H9 (cell line): ENCODE data around the gene TMEM134. TPM values are rescaled to one million over a fixed set of nuclear protein-coding genes. Genes with fewer than 3 reads are reported as not detected.

Experiments used
- DNase-seq: peaks from one replicate; pipeline ENCODE4 v3.0.0-alpha.2; 2017
- H2AFZ ChIP-seq: one replicate; pipeline ENCODE4 v1.6.1; 2013; ENCODE audit warnings: mild to moderate bottlenecking, low read length, control low read depth, moderate library complexity
- H2AK5ac ChIP-seq: 2 replicates; pipeline ENCODE4 v1.6.1; 2013; ENCODE audit warnings: low read length, control low read depth, mixed read lengths; ENCODE audit not compliant: insufficient read length
- H2BK120ac ChIP-seq: one replicate; pipeline ENCODE4 v1.6.1; 2013; ENCODE audit warnings: low read depth, mild to moderate bottlenecking, low read length, control low read depth, inconsistent platforms; ENCODE audit not compliant: poor library complexity, severe bottlenecking
- H2BK12ac ChIP-seq: 2 replicates; pipeline ENCODE4 v1.6.1; 2013; ENCODE audit warnings: low read length, control low read depth, mixed read lengths, low read depth; ENCODE audit not compliant: insufficient read length
- H2BK15ac ChIP-seq: 2 replicates; pipeline ENCODE4 v1.6.1; 2013; ENCODE audit warnings: low read depth, low read length, control low read depth
- H2BK20ac ChIP-seq: one replicate; pipeline ENCODE4 v1.6.1; 2013; ENCODE audit warnings: low read depth, mild to moderate bottlenecking, low read length, control low read depth, inconsistent platforms; ENCODE audit not compliant: poor library complexity, severe bottlenecking
- H2BK5ac ChIP-seq: 2 replicates; pipeline ENCODE4 v1.6.1; 2013; ENCODE audit warnings: low read length, control low read depth, mixed read lengths; ENCODE audit not compliant: insufficient read length
- H3K14ac ChIP-seq: 2 replicates; pipeline ENCODE4 v1.6.1; 2013; ENCODE audit warnings: low read length, control low read depth; ENCODE audit not compliant: insufficient read depth
- H3K18ac ChIP-seq: 2 replicates; pipeline ENCODE4 v1.6.1; 2013; ENCODE audit warnings: low read depth, mild to moderate bottlenecking, mixed read lengths, low read length, control low read depth; ENCODE audit not compliant: insufficient read length
- H3K23ac ChIP-seq: 2 replicates; pipeline ENCODE4 v1.6.1; 2013; ENCODE audit warnings: low read length, control low read depth, mixed read lengths, low read depth; ENCODE audit not compliant: insufficient read length
- H3K23me2 ChIP-seq: 2 replicates; pipeline ENCODE4 v1.6.1; 2013; ENCODE audit warnings: low read depth, mild to moderate bottlenecking, mixed read lengths, low read length, control low read depth; ENCODE audit not compliant: insufficient read length, poor library complexity, severe bottlenecking
- H3K27ac ChIP-seq: 2 replicates; pipeline ENCODE4 v1.5.1; 2013; ENCODE audit warnings: low read length, control low read depth, mixed read lengths, low read depth; ENCODE audit not compliant: insufficient read length
- H3K27me3 ChIP-seq: 2 replicates; pipeline ENCODE4 v1.6.1; 2013; ENCODE audit warnings: low read length, control low read depth, inconsistent platforms; ENCODE audit not compliant: insufficient read depth
- H3K4ac ChIP-seq: 2 replicates; pipeline ENCODE4 v1.6.1; 2013; ENCODE audit warnings: low read depth, mild to moderate bottlenecking, control low read depth, inconsistent platforms, low read length, moderate library complexity
- H3K4me1 ChIP-seq: 2 replicates; pipeline ENCODE4 v1.6.1; 2013; ENCODE audit warnings: low read length, control low read depth, inconsistent platforms; ENCODE audit not compliant: insufficient read depth
- H3K4me2 ChIP-seq: 2 replicates; pipeline ENCODE4 v1.6.1; 2013; ENCODE audit warnings: low read length, control low read depth, mixed read lengths; ENCODE audit not compliant: insufficient read length, insufficient read depth
- H3K56ac ChIP-seq: 2 replicates; pipeline ENCODE4 v1.6.1; 2013; ENCODE audit warnings: low read depth, mild to moderate bottlenecking, mixed read lengths, low read length, control low read depth; ENCODE audit not compliant: insufficient read length
- H3K79me1 ChIP-seq: 2 replicates; pipeline ENCODE4 v1.6.1; 2013; ENCODE audit warnings: low read depth, mild to moderate bottlenecking, moderate library complexity, low read length, control low read depth, inconsistent platforms; ENCODE audit not compliant: insufficient read depth, poor library complexity, severe bottlenecking
- H3K79me2 ChIP-seq: 2 replicates; pipeline ENCODE4 v1.6.1; 2013; ENCODE audit warnings: low read length, control low read depth, inconsistent platforms; ENCODE audit not compliant: insufficient read depth
- H3K9ac ChIP-seq: 2 replicates; pipeline ENCODE4 v1.6.1; 2013; ENCODE audit warnings: low read length, control low read depth, mixed read lengths; ENCODE audit not compliant: insufficient read length; ENCODE audit errors: extremely low read depth
- H3K9me3 ChIP-seq: one replicate; pipeline ENCODE4 v1.6.1; 2013; ENCODE audit warnings: low read depth, low read length, inconsistent platforms; ENCODE audit not compliant: control insufficient read depth
- H3T11ph ChIP-seq: one replicate; pipeline ENCODE4 v1.6.1; 2013; ENCODE audit warnings: mild to moderate bottlenecking, low read length, control low read depth, inconsistent platforms
- H4K20me1 ChIP-seq: one replicate; pipeline ENCODE4 v1.6.1; 2013; ENCODE audit not compliant: control insufficient read depth, insufficient read length, insufficient read depth
- H4K5ac ChIP-seq: 2 replicates; pipeline ENCODE4 v1.6.1; 2013; ENCODE audit warnings: low read depth, mild to moderate bottlenecking, mixed read lengths, low read length, control low read depth; ENCODE audit not compliant: insufficient read length
- H4K8ac ChIP-seq: replicated peaks from 2 replicates; pipeline ENCODE4 v1.6.1; 2013; ENCODE audit warnings: low read length, control low read depth, mixed read lengths, low read depth; ENCODE audit not compliant: insufficient read length
- H4K91ac ChIP-seq: 2 replicates; pipeline ENCODE4 v1.6.1; 2013; ENCODE audit warnings: low read depth, mild to moderate bottlenecking, moderate library complexity, mixed read lengths, low read length, control low read depth; ENCODE audit not compliant: insufficient read length
- H3K27ac Mint-ChIP-seq, 3 experiments: 2 replicates in 2 of 3; 3 replicates in 1 of 3; pipeline ENCODE4 v1.8.0; 2020 to 2021; ENCODE audit warnings: mixed read lengths in 3 of 3, mild to moderate bottlenecking in 1 of 3, moderate library complexity in 1 of 3
- H3K27me3 Mint-ChIP-seq: 2 replicates; pipeline ENCODE4 v1.8.0; 2021; ENCODE audit warnings: low read depth, mild to moderate bottlenecking, moderate library complexity, mixed read lengths
- H3K36me3 Mint-ChIP-seq, 3 experiments: 2 replicates in 2 of 3; 3 replicates in 1 of 3; pipeline ENCODE4 v1.8.0; 2020 to 2021; ENCODE audit warnings: low read depth in 3 of 3, mixed read lengths in 3 of 3; ENCODE audit not compliant: insufficient read depth in 1 of 3
- H3K4me1 Mint-ChIP-seq, 2 experiments: 2 replicates each; pipeline ENCODE4 v1.8.0; 2020; ENCODE audit warnings: mixed read lengths in 2 of 2
- H3K4me3 Mint-ChIP-seq, 2 experiments: 2 replicates in 1 of 2; 3 replicates in 1 of 2; pipeline ENCODE4 v1.8.0; 2020 to 2021; ENCODE audit warnings: mild to moderate bottlenecking in 2 of 2, mixed read lengths in 2 of 2, moderate library complexity in 1 of 2
- H3K9me3 Mint-ChIP-seq, 2 experiments: 2 replicates in 1 of 2; 3 replicates in 1 of 2; pipeline ENCODE4 v1.8.0; 2020; ENCODE audit warnings: mild to moderate bottlenecking in 2 of 2, mixed read lengths in 2 of 2, moderate library complexity in 1 of 2
- WGBS: extraction: QIAGEN DNeasy Blood & Tissue Kit; methylation state at CpG from one replicate; pipeline ENCODE4 v1.1.7; 2013; ENCODE audit warnings: missing lambda C conversion rate, low lambda C conversion rate, mixed read lengths; ENCODE audit not compliant: insufficient read length; ENCODE audit errors: extremely low coverage; 5-methylcytosine and 5-hydroxymethylcytosine counted together
- total RNA-seq: library from RNA; stranded (reverse); gene quantifications from 2 replicates; pipeline ENCODE4 v1.2.1, GENCODE V29; 2021
- TF ChIP-seq, protein P1 (sequence below): fragments of 200-600 bp; sonication (generic); conservative IDR thresholded peaks from 3 replicates; pipeline ENCODE4 v1.8.0; 2021; ENCODE audit warnings: antibody characterized with exemption, mild to moderate bottlenecking

Gene TMEM134
- total RNA-seq, 1 experiment from 2014 or later, result 53.6 TPM

DNA sequence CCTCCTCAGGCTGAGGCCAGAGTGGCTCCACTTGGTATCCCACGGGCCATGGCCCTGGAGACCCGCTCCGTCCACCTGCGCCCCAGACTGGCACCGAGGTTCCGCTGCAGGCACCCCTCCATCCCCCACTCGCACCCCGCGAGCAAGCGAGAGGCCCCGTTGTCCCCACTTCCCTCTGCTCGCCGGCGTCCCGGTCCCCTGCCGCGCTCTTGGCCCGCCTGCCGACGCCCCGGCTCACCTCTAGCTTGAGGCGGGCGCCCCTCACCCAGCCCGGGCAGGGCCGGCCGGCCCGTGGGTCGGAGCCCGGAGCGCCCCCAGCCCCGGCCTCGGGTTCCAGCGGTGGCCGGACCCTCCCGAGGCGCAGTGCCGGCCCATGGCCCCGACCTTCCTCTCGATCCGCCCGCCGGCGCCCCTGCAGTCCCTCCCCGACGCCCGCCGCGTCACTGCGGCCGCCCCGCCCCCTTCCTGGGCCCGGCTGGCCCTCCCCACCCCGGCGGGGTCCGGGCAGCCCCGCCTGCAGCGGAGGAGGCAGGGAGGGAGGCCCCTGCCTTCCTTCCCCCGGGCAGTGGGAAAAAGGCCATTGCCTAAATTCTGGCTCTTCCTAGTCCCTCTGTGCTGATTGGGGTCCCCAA, 36.0 kb upstream of the TMEM134 start, which contains the start of gene PITPNM1:
TSS of gene PITPNM1 (minus strand) at position 414 of the 632 bp plus-strand sequence. CDS start 1,183 bp downstream, outside the sequence.
- Histone ChIP-seq H3K23ac (no peak within 1 kb of the TSS), H4K8ac (no peak within 1 kb of the TSS), H3K18ac (no peak within 1 kb of the TSS), H3K9ac (peak within 1 kb of the TSS; percentile 8), H3K79me1 (no peaks in the 10 kb centered on the region), H3K4me2 (peak within 1 kb of the TSS; percentile 88), H2BK5ac (no peak within 1 kb of the TSS), H3K4me1 (no peaks in the 10 kb centered on the region), H3K79me2 (peaks cover 2% of the 10 kb centered on the region; the same call in 1 of the 2 replicates), H3K23me2 (peaks cover 17% of the 10 kb centered on the region), H3K27ac (no peak within 1 kb of the TSS), H3K27me3 (no peaks in the 10 kb centered on the region), H2BK15ac (no peak within 1 kb of the TSS), H2BK120ac (no peak within 1 kb of the TSS), H2BK20ac (no peak within 1 kb of the TSS), H4K20me1 (no peaks in the 10 kb centered on the region), H3T11ph (no peak within 1 kb of the TSS), H3K4ac (no peak within 1 kb of the TSS), H3K14ac (peak within 1 kb of the TSS; percentile 54), H2BK12ac (no peak within 1 kb of the TSS), H4K5ac (no peak within 1 kb of the TSS), H4K91ac (no peak within 1 kb of the TSS), H2AFZ (no peak within 1 kb of the TSS), H3K9me3 (no peaks in the 10 kb centered on the region), H3K56ac (no peak within 1 kb of the TSS), H2AK5ac (no peak within 1 kb of the TSS)
- Mint-ChIP-seq H3K27ac (peak within 1 kb of the TSS in 2 of 3 experiments; percentile 70 to 89; a peak in 4 of 7 replicates), H3K27me3 (peaks cover 12% of the 10 kb centered on the region), H3K9me3 (no peaks in the 10 kb centered on the region; a peak in 1 of 5 replicates), H3K36me3 (peaks cover 10 to 23% (median 19%) of the 10 kb centered on the region in 3 experiments), H3K4me1 (peaks cover 19 to 30% of the 10 kb centered on the region in 2 experiments), H3K4me3 (peak within 1 kb of the TSS; percentile 79 to 92)
- TF ChIP-seq, protein P1, sequence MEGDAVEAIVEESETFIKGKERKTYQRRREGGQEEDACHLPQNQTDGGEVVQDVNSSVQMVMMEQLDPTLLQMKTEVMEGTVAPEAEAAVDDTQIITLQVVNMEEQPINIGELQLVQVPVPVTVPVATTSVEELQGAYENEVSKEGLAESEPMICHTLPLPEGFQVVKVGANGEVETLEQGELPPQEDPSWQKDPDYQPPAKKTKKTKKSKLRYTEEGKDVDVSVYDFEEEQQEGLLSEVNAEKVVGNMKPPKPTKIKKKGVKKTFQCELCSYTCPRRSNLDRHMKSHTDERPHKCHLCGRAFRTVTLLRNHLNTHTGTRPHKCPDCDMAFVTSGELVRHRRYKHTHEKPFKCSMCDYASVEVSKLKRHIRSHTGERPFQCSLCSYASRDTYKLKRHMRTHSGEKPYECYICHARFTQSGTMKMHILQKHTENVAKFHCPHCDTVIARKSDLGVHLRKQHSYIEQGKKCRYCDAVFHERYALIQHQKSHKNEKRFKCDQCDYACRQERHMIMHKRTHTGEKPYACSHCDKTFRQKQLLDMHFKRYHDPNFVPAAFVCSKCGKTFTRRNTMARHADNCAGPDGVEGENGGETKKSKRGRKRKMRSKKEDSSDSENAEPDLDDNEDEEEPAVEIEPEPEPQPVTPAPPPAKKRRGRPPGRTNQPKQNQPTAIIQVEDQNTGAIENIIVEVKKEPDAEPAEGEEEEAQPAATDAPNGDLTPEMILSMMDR, result no peak
- no CpG with 5 or more reads among the region's 58 CpGs for WGBS
- peak; percentile 76 for DNase-seq
